Esophagus squamous epithelium (tissue), 5 donors: Measurements from ENCODE around the gene ESPNL. TPM values are rescaled to one million over a fixed set of nuclear protein-coding genes. Genes with fewer than 3 reads are reported as not detected.

Source experiments
- DNase-seq: peaks from one replicate; lab custom pipeline; 2025; lab: John Stamatoyannopoulos, UW
- H3K27ac ChIP-seq, 4 donors: fragments of 200-600 bp; sonication (generic); one replicate each; pipeline ENCODE4 v1.5.1; 2016 to 2019; ENCODE audit warnings: mild to moderate bottlenecking in 1 of 4
- H3K27me3 ChIP-seq, 4 donors: fragments of 200-600 bp; sonication (generic); 1 replicate in 3 of 4; 2 replicates in 1 of 4; pipeline versions ENCODE4 v1.5.1 to v1.6.0; 2017 to 2021; ENCODE audit warnings: antibody characterized with exemption in 1 of 4
- H3K36me3 ChIP-seq, 3 donors: fragments of 200-600 bp; sonication (generic); one replicate each; pipeline ENCODE4 v1.5.1; 2016 to 2019
- H3K4me1 ChIP-seq, 3 donors: fragments of 200-600 bp; sonication (generic); one replicate each; pipeline ENCODE4 v1.5.1; 2017 to 2019
- H3K4me3 ChIP-seq, 4 donors: fragments of 200-600 bp; sonication (generic); 1 replicate in 3 of 4; 2 replicates in 1 of 4; pipeline ENCODE4 v1.5.1; 2016 to 2019; ENCODE audit warnings: mild to moderate bottlenecking in 2 of 4, moderate library complexity in 1 of 4
- H3K9me3 ChIP-seq, 3 donors: fragments of 200-600 bp; sonication (generic); one replicate each; pipeline ENCODE4 v1.5.1; 2016 to 2019
- CTCF ChIP-seq, 6 experiments: fragments of 450-650 bp in 4 of 6; fragments of 200-600 bp in 2 of 6; sonication (generic) in 2 of 6; IDR thresholded peaks; one replicate each; pipeline ENCODE4 v1.5.1; 2016 to 2019; ENCODE audit warnings: antibody characterized with exemption in 6 of 6, mild to moderate bottlenecking in 4 of 6, moderate library complexity in 4 of 6
- POLR2A ChIP-seq, 4 donors: fragments of 450-650 bp; IDR thresholded peaks; one replicate each; pipeline ENCODE4 v1.6.1; 2017; ENCODE audit warnings: antibody characterized with exemption in 4 of 4, mild to moderate bottlenecking in 4 of 4, moderate library complexity in 3 of 4
- WGBS, 2 donors: methylation state at CpG; one replicate each; pipeline ENCODE4 v1.1.5; 2018; 5-methylcytosine and 5-hydroxymethylcytosine counted together
- intact Hi-C: fragments of 100-400 bp; cut with DNase I; formaldehyde crosslinking; loops from one replicate; pipeline ENCODE4 v1.15.0; 2022
- total RNA-seq, 4 donors: library from RNA; depleted of rRNA; stranded (reverse); fragments of >200 nt; gene quantifications; one replicate each; pipeline ENCODE4 v1.1.0, GENCODE V29; 2016
- donor health status: DM: yes; HTN: yes; CAD: no.

Gene ESPNL
- total RNA-seq, 4 donors from 2014 or later = 0.04 to 1.3 (median 0.88) TPM; not detected in 1

GRCh38 chr2:238067939-238068338 lies 32.2 kb upstream of the ESPNL start:
- Histone ChIP-seq H3K27ac (no peak overlapping the region), H3K4me1 (no peaks in the 10 kb centered on the region)

GRCh38 chr2:238069021-238069709 lies 31.0 kb upstream of the ESPNL start:
- DNase-seq = no peak
- H3K4me3 ChIP-seq = no peak overlapping the region
- no peaks in the 10 kb centered on the region for H3K27me3 ChIP-seq
- no peak for TF ChIP-seq CTCF (IDR thresholded peaks at IDR 0.05)
- TF ChIP-seq POLR2A (IDR thresholded peaks at IDR 0.05) = no peak
- intact Hi-C loops = no loop called here
- no peak overlapping the region for H3K27ac ChIP-seq
- WGBS, 2 donors = 80 to 81% methylated on average over 2 to 3 of the region's 10 CpGs
- H3K4me1 ChIP-seq = no peaks in the 10 kb centered on the region
- H3K36me3 ChIP-seq = peaks cover 0 to 88% (median 10%) of the 10 kb centered on the region in 3 donors
- no peaks in the 10 kb centered on the region for H3K9me3 ChIP-seq

More at GRCh38 chr2:238067939-238068338, 32.2 kb upstream of the ESPNL start:
- DNase-seq = no peak
- WGBS, 2 donors = 88% methylated on average over 6 to 7 of the region's 7 CpGs
- intact Hi-C loops = no loop called here
- Histone ChIP-seq H3K27me3 (no peaks in the 10 kb centered on the region), H3K9me3 (no peaks in the 10 kb centered on the region), H3K36me3 (peaks cover 0 to 82% (median 10%) of the 10 kb centered on the region in 3 donors), H3K4me3 (no peak overlapping the region)
- no peak for TF ChIP-seq POLR2A (IDR thresholded peaks at IDR 0.05)
- TF ChIP-seq CTCF (IDR thresholded peaks at IDR 0.05) = no peak

DNA sequence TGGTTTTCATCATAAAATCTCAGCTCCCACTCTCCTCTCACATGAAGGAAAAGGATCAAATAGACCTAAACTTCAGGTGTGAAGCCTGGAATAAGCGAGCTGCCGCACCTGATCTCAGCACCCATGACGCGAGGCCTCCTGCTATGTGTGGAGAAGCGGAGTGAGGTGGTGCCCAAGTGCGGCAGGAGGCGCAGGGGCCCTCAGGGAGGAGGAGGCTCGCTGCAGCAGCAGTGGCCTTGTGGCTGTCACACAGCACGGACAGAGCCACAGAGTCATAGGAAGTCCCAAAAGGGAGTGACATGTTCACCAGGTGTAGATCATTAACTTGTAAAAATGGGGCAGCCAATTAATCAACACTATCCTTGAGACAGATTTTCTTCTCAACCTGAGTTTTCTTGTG lies 30.3 kb upstream of the ESPNL start:
- Histone ChIP-seq H3K9me3 (no peaks in the 10 kb centered on the region), H3K27ac (no peak overlapping the region), H3K4me3 (no peak overlapping the region), H3K4me1 (no peaks in the 10 kb centered on the region), H3K36me3 (peaks cover 0 to 87% (median 10%) of the 10 kb centered on the region in 3 donors), H3K27me3 (no peaks in the 10 kb centered on the region)
- no peak for DNase-seq
- intact Hi-C loops = no loop called here
- 88 to 98% methylated on average over 7 to 9 of the region's 9 CpGs for WGBS, 2 donors
- TF ChIP-seq POLR2A (IDR thresholded peaks at IDR 0.05) (no peak), CTCF (IDR thresholded peaks at IDR 0.05) (no peak)

DNA sequence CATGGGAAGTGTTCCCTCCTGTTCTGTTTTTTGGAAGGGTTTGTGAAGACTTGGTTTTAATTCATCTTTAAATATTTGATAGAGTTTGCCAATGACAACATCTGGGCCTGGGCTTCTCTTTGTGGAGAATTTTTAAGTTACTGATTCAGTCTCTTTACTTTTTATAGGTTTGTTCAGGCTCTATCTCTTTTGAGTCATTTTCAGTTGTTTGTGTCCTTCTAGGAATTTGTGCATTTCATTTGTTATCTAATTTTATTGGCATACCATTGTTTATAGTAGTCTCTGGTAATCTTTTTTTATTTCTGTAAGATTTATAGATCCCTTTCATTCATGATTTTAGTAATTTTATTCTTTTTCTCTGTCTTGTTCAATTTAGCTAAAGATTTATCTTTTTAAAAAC lies 24.7 kb upstream of the ESPNL start:
- DNase-seq = no peak
- Histone ChIP-seq H3K36me3 (peaks cover 0 to 47% (median 0%) of the 10 kb centered on the region in 3 donors), H3K27me3 (no peaks in the 10 kb centered on the region), H3K4me1 (no peaks in the 10 kb centered on the region), H3K27ac (no peak overlapping the region), H3K9me3 (no peaks in the 10 kb centered on the region), H3K4me3 (no peak overlapping the region)
- TF ChIP-seq POLR2A (IDR thresholded peaks at IDR 0.05) (no peak), CTCF (IDR thresholded peaks at IDR 0.05) (no peak)
- intact Hi-C loops = no loop called here

- DNase-seq = no peak
- Histone ChIP-seq H3K27me3 (no peaks in the 10 kb centered on the region), H3K36me3 (peaks cover 0 to 46% (median 0%) of the 10 kb centered on the region in 3 donors), H3K4me1 (no peaks in the 10 kb centered on the region), H3K4me3 (no peak overlapping the region), H3K27ac (no peak overlapping the region), H3K9me3 (no peaks in the 10 kb centered on the region)
- intact Hi-C loops = no loop called here
- TF ChIP-seq CTCF (IDR thresholded peaks at IDR 0.05) (no peak), POLR2A (IDR thresholded peaks at IDR 0.05) (no peak)
- WGBS, 2 donors = 89 to 94% methylated on average over 1 of the region's 1 CpG
Observed at GRCh38 chr2:238077292-238077691, 22.8 kb upstream of the ESPNL start.
